ENCODE results near the gene ABHD2. TPM values are rescaled to one million over a fixed set of nuclear protein-coding genes. Genes with fewer than 3 reads are reported as not detected.
"Not testable (repeated sequence)": the region's sequence is repeated elsewhere in the genome, so short reads cannot be mapped to it uniquely, and the experiment has no call there.

The ABHD2 gene
- total RNA-seq, 1 donor from 2014 or later, result 385 TPM

- peak; percentile 95 for DNase-seq (ENCODE audit: low spot score)
- peak; percentile 71 for ATAC-seq
Observed at GRCh38 chr15:89136818-89137772, 48.8 kb downstream of the ABHD2 start.

- DNase-seq (ENCODE audit: low spot score) (no peak), ATAC-seq (no peak)
Observed at GRCh38 chr15:89137926-89138325, 49.7 kb downstream of the ABHD2 start.

- DNase-seq (ENCODE audit: low spot score) (no peak), ATAC-seq (peak; percentile 6)
Observed at GRCh38 chr15:89138999-89139612, 50.9 kb downstream of the ABHD2 start.

GRCh38 chr15:89139613-89140499 lies 51.6 kb downstream of the ABHD2 start:
- no peak for DNase-seq (ENCODE audit: low spot score)
- peak; percentile 58 for ATAC-seq

GRCh38 chr15:89140595-89140994 lies 52.3 kb downstream of the ABHD2 start:
- ATAC-seq (no peak), DNase-seq (ENCODE audit: low spot score) (no peak)

DNA sequence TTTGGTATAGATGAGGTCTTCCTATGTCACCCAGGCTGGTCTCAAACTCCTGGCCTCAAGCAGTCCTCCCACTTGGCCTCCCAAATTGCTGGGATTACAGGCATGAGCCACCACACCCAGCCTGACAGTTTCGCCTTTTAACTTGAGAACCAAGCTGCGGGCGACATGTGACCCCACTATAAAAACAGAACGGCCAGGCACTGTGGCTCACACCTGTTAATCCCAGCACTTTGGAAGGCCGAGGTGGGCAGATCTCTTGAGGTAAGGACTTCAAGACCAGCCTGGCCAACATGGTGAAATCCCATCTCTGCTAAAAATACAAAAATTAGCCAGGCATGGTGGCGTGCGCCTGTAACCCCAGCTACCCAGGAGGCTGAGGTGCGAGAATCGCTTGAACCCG lies 52.9 kb downstream of the ABHD2 start:
- DNase-seq (ENCODE audit: low spot score); ATAC-seq: not testable (repeated sequence)

DNA sequence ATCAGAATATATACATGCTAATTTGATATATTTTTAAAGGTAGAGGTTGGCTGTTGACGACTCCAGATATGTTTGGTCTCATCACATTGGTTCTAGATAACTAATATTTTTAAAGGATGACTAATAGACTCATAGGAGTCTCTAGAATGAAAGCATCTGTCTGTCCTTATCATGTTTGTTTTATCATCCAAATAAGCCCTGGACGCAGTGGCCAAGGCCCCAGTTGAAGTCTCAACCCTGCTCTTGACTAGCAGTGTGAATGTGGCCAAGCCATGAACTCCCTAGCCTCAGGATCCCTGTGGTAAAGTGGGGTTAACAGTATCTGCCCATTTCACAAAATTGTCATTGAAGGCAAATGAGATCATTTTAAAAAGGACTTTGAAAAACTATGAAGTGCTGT lies 53.6 kb downstream of the ABHD2 start:
- ATAC-seq (no peak), DNase-seq (ENCODE audit: low spot score) (no peak)

DNA sequence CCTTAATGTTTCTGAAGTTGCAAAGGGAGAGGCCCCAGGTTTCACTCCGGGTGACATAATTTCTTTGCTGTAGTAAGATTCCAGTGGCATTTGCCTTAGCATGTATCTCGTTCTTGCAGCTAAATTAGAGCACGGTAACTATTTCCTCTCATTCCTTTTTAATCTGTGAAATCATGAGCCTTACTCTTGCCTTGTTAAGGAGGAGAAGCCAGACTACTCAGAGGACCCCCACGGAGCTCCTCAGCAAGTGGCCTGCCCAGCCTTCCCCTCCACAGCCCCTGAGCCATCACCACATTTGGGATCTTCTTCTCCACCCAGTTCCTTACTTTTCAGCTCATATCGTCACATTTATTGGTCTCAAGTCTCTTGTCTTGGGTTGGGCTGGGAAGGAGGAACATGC lies 54.2 kb downstream of the ABHD2 start:
- DNase-seq (ENCODE audit: low spot score) (no peak), ATAC-seq (no peak)

GRCh38 chr15:89143503-89144162 lies 55.4 kb downstream of the ABHD2 start:
- no peak for DNase-seq (ENCODE audit: low spot score)
- no peak for ATAC-seq

DNA sequence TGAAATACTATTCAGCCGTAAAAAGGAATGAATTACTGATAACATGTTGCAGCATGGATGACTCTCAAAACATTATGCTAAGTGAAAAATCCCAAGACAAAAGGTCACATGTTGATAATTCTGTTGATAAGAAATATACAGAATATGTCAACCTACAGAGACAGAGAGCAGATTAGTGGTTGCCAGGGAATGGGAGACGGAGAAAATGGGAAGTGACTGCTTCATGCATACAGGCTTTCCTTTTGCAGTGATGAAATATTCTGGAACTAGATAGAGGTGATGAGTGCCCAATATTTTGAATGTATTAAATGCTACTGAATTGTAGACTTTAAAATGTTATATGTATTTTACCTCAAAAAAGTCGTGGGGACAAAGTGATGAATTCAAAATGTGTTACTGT lies 56.2 kb downstream of the ABHD2 start:
- ATAC-seq, result no peak
- no peak for DNase-seq (ENCODE audit: low spot score)

DNA sequence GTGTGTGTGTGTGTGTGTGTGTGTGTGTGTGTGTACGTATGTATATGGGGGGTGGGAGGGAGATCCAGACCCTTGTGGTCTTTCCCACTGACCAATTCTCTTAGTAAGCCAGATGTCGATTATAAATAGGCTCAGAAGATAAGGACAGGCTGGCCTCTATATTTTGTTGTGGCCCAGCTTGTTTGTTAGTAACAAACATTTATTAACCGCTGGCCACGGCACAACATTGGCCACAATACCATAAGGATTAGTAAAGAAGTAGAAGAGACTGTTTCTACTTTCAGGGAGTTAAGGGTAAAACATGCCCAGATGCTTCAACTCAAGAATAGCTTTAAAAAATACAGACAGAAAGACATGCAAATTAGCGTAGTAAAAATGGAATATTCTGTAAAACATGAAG lies 58.1 kb downstream of the ABHD2 start:
- no peak for DNase-seq (ENCODE audit: low spot score)
- no peak for ATAC-seq

- ATAC-seq (no peak), DNase-seq (ENCODE audit: low spot score) (no peak)
Observed at GRCh38 chr15:89148126-89148525, 59.9 kb downstream of the ABHD2 start.

DNA sequence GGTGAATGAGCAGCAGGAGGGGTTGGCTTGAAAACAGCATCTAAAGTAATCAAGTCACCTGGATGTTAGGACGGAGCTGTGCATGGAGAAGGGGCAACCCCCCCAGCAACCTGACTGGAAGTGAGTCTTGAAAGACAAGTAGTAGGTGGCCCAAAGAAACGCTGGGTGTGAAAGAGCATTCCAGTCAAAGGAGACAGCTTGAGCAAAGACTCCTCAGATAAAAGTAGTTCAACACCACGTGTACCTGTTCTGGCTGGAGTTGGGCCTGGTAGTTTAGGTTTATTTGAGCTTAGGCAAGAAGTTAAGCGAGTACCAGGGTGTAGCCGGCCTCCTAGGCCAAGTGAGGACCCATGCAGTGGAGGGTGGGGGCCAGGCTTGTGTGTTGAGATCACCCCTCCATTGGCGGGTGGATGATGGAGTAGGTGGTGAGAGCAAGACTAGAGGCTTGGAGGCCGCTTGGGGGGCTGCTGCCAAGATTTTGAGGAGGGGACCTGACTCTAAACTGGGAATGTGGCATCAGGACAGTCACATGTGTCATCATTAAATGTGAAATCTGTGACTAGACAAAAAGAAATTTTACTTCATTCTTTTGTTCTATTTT lies 61.3 kb downstream of the ABHD2 start:
- peak; percentile 42 for ATAC-seq
- DNase-seq (ENCODE audit: low spot score), result no peak

DNA sequence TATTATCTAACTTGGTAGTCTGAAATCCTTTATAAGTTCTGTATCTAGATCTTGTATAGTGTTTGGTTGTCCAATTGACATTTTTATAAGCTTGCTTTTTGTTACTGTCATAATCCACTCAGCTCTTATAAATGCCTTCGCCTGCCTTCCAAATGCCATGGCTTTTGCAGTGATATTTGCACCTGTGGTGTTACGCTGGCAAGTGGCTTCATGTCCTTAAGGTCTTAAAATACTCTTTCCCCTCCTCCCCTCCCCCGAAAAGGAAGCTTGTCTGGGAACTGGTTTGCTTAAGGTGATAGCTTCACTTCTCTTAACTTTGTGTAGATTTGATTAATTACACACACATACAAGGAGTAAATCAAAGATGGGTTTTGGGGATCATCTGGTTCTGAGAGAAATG lies 62.0 kb downstream of the ABHD2 start:
- DNase-seq (ENCODE audit: low spot score) (no peak), ATAC-seq (no peak)

DNA sequence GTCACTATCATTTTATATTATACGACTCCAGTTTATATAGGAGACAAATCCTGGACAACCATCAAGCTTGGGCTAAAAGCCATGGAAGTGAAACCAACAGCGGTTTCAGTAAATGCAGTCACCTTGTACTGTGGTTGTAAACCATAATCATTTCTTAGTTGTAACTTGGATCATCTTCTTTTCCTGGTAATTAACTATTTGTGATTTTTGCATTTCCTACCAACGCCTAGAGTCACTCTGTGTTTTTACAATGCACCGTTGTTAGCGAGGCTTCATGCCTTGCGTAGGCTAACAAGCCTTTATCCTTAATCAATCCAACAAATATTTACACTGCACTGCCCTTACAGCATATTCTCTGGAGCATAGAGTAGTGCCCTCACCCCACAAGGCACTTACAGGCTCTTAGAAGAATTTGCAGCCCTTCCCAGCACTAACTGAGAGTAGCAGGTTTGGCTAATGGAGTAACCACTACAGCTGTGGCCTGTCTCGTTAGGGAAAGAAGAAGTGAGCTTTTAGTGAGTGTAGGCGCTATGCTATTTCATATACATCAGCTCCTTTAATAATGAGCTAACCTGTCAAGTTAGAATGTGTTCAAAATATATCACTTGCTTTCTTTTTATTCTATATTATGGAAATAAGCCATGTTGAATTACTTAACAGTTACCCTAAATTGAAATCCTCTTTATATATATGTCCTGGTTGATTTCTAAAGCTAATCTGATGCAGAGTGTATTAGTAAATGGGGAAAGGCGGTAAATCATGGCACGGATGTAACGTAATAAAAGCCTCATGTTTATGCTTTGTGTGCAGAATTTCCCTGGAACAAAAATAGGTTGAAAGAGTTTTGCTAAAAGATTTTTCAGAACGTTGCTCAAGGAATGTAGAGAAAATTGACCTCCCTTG lies 62.8 kb downstream of the ABHD2 start:
- DNase-seq (ENCODE audit: low spot score) (no peak), ATAC-seq (peak; percentile 23)

DNA sequence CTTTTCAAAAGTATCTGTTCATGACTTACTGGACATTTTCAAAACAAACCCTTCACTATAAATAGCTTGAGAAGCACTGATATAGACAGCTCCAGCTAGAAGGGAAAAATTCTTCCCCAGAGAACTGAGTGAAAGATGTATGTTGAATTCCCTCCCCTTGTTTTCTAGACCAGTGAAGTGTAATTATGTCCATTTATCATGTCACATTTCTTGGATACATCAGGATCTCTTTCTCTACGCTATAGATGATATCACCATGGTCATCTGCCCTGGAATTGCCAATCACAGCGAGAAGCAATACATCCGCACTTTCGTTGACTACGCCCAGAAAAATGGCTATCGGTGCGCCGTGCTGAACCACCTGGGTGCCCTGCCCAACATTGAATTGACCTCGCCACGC lies 66.9 kb downstream of the ABHD2 start:
- ATAC-seq (no peak), DNase-seq (ENCODE audit: low spot score) (no peak)

- DNase-seq (ENCODE audit: low spot score) (no peak), ATAC-seq (peak; percentile 19)
Observed at GRCh38 chr15:89155656-89156055, 67.4 kb downstream of the ABHD2 start.

DNA sequence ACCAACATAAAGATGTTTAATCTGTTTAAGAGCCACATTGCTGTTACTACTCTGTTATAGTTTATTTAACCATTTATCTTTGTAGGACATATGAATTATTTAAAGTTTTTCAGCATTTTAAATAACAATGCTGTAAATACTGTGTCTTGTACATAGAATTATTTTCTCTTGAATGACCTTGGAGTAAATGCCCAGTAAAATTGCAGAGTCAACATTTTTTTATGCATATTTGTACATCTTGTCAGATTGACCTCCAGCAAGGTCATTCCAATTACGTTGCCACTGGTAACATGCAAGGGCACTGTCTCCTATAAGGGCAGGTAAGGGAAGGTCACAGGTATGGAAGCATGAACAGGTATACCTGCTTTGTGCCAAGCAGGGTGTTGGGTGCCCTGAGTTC lies 68.8 kb downstream of the ABHD2 start:
- ATAC-seq (no peak), DNase-seq (ENCODE audit: low spot score) (no peak)

- peak; percentile 41 for ATAC-seq
- DNase-seq (ENCODE audit: low spot score), result no peak
Observed at GRCh38 chr15:89157918-89158564, 69.8 kb downstream of the ABHD2 start.

Measured in left lobe of liver (tissue), 2 donors.